Stimulated activated CD8-positive, alpha-beta memory T cell treated with anti-CD3 and anti-CD28 coated beads, Interleukin-7, amount 100 ng/mL, for 24 hours (primary cell): ENCODE measurements around the gene RXFP3.

Experiments
- DNase-seq: peaks from one replicate; pipeline ENCODE4 v3.0.0-alpha.2; 2020; ENCODE audit warnings: low read depth

Gene RXFP3

GRCh38 chr5:33981408-33982162, 45.4 kb downstream of the RXFP3 start:
- DNase-seq = no peak

DNA sequence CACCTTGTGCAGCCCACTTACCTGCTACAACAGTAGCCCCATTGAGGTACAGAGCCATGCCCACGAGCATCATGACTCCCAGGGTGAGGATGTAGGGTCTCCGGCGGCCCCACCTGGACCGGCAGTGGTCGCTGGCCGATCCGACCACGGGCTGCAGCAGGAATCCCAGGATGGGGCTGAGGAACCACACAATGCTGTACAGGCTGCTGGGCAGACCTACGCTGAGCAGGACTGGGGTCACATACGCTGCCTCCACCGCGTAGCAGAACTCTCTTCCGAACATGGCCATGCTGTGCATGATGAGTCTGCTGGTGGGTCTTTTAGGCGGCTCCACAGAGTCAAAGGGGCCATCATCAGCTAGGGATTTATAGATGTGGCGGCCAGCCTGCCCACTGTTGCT, 48.0 kb downstream of the RXFP3 start:
- no peak for DNase-seq

- DNase-seq = no peak
These were observed 48.5 kb downstream of the RXFP3 start, which contains the start of gene SLC45A2 for GRCh38 chr5:33984671-33985124. Gene SLC45A2 (minus strand): TSS chr5:33984693. CDS start chr5:33984583, 110 bp downstream.

DNA sequence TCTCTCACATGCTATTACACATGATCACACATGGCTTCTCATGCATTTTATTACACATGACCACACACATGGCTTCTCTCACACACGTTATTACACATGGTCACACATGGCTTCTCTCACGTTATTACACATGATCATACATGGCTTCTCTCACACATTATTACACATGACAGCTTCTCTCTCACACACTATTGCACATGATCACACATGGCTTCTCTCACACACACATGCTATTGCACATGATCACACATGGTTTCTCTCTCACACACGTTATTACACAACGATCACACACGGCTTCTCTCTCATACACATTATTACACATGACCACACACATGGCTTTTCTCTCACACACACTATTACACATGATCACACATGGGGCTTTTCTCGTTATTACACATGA, 49.3 kb downstream of the RXFP3 start:
- no peak for DNase-seq
